ENCODE results near the gene PANK3. TPM values are rescaled to one million over a fixed set of nuclear protein-coding genes. Genes with fewer than 3 reads are reported as not detected.
"Not testable (repeated sequence)": the region's sequence is repeated elsewhere in the genome, so short reads cannot be mapped to it uniquely, and the experiment has no call there.

The PANK3 gene
- total RNA-seq, 1 donor = 71.7 TPM

DNA sequence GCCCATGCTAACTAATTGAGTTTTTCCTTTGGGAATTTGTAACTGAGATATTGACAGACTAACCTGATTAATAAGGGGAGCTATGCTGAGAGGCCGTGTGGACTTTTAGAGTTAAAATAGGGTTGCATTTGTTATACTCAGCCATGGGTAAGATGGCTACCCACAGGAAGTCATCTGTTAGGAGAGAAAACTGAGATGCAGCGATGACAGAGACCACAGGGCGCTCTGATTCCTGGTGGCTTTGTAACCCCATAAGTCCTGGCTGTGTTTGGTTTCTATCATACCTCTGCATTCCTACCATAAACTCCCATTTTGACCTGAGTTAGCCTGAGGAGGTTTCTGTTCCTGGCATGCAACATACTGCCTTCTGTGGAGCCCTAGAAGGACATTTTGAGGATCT, 19.5 kb upstream of the PANK3 start:
- TF ChIP-seq, protein P1, sequence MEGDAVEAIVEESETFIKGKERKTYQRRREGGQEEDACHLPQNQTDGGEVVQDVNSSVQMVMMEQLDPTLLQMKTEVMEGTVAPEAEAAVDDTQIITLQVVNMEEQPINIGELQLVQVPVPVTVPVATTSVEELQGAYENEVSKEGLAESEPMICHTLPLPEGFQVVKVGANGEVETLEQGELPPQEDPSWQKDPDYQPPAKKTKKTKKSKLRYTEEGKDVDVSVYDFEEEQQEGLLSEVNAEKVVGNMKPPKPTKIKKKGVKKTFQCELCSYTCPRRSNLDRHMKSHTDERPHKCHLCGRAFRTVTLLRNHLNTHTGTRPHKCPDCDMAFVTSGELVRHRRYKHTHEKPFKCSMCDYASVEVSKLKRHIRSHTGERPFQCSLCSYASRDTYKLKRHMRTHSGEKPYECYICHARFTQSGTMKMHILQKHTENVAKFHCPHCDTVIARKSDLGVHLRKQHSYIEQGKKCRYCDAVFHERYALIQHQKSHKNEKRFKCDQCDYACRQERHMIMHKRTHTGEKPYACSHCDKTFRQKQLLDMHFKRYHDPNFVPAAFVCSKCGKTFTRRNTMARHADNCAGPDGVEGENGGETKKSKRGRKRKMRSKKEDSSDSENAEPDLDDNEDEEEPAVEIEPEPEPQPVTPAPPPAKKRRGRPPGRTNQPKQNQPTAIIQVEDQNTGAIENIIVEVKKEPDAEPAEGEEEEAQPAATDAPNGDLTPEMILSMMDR (IDR thresholded peaks at IDR 0.05; ENCODE audit: insufficient read depth, low read depth, low read length) = no peak
- DNase-seq (ENCODE audit: low read depth) = no peak
- H3K4me3 ChIP-seq (ENCODE audit: low read depth, low read length) = no peak overlapping the region

DNA sequence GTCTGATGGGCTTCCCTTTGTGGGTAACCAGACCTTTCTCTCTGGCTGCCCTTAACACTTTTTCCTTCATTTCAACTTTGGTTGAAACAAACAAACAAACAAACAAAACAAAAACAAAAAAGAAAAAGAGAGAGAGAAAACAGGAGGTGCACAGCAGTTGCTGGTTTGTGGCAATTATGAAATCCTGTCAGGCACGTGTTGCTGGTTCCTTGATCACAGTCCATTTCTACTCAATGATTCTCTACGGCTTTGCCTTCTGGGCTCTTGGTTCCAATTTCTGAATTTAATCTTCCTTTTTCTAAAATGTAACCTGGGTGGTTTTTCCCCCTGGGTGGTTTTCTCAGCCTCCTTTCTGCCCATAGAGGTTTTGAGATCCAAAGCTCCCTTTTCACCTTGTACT, 17.8 kb upstream of the PANK3 start:
- DNase-seq (ENCODE audit: low read depth) = no peak
- H3K4me3 ChIP-seq (ENCODE audit: low read depth, low read length) = no peak overlapping the region
- TF ChIP-seq, protein P1 (IDR thresholded peaks at IDR 0.05; ENCODE audit: insufficient read depth, low read depth, low read length) = no peak

- H3K4me3 ChIP-seq (ENCODE audit: low read depth, low read length); DNase-seq (ENCODE audit: low read depth): not testable (repeated sequence)
Observed at GRCh38 chr5:168596122-168596521, 17.0 kb upstream of the PANK3 start.

- H3K4me3 ChIP-seq (ENCODE audit: low read depth, low read length) = no peak overlapping the region
- TF ChIP-seq, protein P1 (IDR thresholded peaks at IDR 0.05; ENCODE audit: insufficient read depth, low read depth, low read length) = no peak
- peak; percentile 59 for DNase-seq (ENCODE audit: low read depth)
Observed at GRCh38 chr5:168592014-168592368, 12.8 kb upstream of the PANK3 start.

DNA sequence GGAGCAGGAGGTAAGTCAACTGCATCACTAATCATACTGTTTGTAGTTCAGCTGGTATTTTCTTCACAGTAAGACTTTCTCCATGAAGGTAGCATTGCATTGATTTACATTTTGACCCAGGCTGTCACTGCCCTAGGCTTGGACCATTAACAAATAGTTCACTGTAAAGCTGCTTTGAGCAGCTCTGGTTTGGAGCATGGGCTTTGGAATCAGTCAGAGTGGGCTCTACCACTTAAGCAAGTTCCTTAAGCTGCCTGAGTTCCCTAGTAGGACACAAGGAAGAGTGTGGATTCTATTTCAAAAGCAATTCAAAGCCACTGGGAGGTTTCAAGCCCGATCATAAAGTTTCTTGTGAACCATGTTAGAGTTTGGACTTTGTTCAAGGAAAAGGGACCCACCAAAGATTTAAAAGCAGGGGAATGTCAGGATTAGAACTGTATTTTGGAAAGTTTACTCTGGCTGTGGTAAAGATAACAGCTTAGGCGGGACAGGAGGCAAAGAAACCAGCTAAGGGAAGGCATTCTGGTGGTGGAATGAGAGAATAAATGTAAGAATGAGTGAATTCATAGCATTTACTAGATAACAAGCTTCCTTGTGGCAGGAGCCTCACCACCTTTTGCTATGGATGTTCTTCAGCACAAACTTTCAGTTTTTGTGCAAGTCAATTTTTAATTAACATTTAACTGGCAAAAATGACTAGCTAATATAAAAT, 12.3 kb upstream of the PANK3 start:
- no peak for DNase-seq (ENCODE audit: low read depth)
- TF ChIP-seq, protein P1 (IDR thresholded peaks at IDR 0.05; ENCODE audit: insufficient read depth, low read depth, low read length) = no peak
- H3K4me3 ChIP-seq (ENCODE audit: low read depth, low read length) = no peak overlapping the region

- TF ChIP-seq, protein P1 (IDR thresholded peaks at IDR 0.05; ENCODE audit: insufficient read depth, low read depth, low read length) = no peak
- H3K4me3 ChIP-seq (ENCODE audit: low read depth, low read length) = no peak overlapping the region
- no peak for DNase-seq (ENCODE audit: low read depth)
Observed at GRCh38 chr5:168590666-168591065, 11.5 kb upstream of the PANK3 start.

DNA sequence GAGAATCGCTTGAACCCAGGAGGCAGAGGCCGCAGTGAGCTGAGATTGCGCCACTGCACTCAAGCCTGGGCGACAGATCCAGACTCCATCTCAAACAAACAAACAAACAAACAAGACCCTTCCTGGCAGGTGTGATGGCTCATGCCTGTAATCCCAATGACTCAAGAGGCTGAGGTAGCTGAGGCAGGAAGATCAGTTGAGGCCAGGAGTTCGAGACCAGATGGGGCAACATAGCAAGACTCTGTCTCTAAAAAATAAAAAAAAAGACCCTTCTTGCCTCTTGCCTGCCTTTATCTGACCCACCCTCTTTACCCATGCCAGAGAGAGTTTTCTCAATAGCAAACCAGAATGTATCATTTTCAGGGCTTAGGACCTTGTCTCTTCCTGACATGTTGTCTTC, 8.8 kb upstream of the PANK3 start:
- TF ChIP-seq, protein P1 (IDR thresholded peaks at IDR 0.05; ENCODE audit: insufficient read depth, low read depth, low read length) = no peak
- no peak for DNase-seq (ENCODE audit: low read depth)
- no peak overlapping the region for H3K4me3 ChIP-seq (ENCODE audit: low read depth, low read length)
